G401 (cell line): ENCODE data around the gene CPA4. TPM values are rescaled to one million over a fixed set of nuclear protein-coding genes. Genes with fewer than 3 reads are reported as not detected.

Experiments
- DNase-seq: peaks from one replicate; pipeline ENCODE4 v3.0.0-alpha.2; 2015; ENCODE audit warnings: low spot score
- in situ Hi-C: cut with HindIII; loops from 2 replicates; pipeline ENCODE4 v1.10.0; 2016; ENCODE audit warnings: low sequenced_read_pairs, mixed read lengths
- total RNA-seq: library from RNA; depleted of rRNA; stranded (reverse); fragments of >200 nt; shearing (Covaris generic); gene quantifications from 2 replicates; pipeline ENCODE4 v1.2.3, GENCODE V29; 2014; rRNA removed

Gene CPA4
- total RNA-seq, 1 experiment from 2014 or later: not detected

- in situ Hi-C loops: no loop called here
- DNase-seq: no peak
Observed at GRCh38 chr7:130372402-130373165, 79.6 kb downstream of the CPA4 start.

Other genes starting within 250 kb of the CPA4 start
- 31.8 and 49.0 TPM in 2 replicates for gene ZC3HC1, start 241.8 kb upstream of the CPA4 start, total RNA-seq
- 9.2 and 23.5 TPM in 2 replicates for gene KLHDC10, start 222.6 kb upstream of the CPA4 start, total RNA-seq
- 4.2 and 7.8 TPM in 2 replicates for gene TMEM209, start 87.8 kb upstream of the CPA4 start, total RNA-seq
- gene SSMEM1, start 85.3 kb upstream of the CPA4 start, total RNA-seq: not detected in 2 replicates
- not detected in 2 replicates for gene CPA2, start 26.3 kb upstream of the CPA4 start, total RNA-seq
- not detected in 2 replicates for gene CPA5, start 51.7 kb downstream of the CPA4 start, total RNA-seq
- gene CPA1, start 87.3 kb downstream of the CPA4 start, total RNA-seq: not detected in 2 replicates
- 0.80 TPM in 1 of 2 replicates, not detected in the other for gene CEP41, start 147.9 kb downstream of the CPA4 start, total RNA-seq
- 0.34 and 4.6 TPM in 2 replicates for gene MEST, start 198.9 kb downstream of the CPA4 start, total RNA-seq